K562 (cell line): ENCODE data around the gene PIAS3. TPM values are rescaled to one million over a fixed set of nuclear protein-coding genes. Genes with fewer than 3 reads are reported as not detected.

Source experiments
- BRD4 ChIP-seq: fragments of 200-600 bp; sonication (generic); IDR thresholded peaks from 2 replicates; pipeline ENCODE4 v1.6.1; 2017; ENCODE audit warnings: inconsistent platforms
- GTF2F1 ChIP-seq: IDR thresholded peaks from 2 replicates; pipeline ENCODE4 v1.6.1; 2011; ENCODE audit warnings: low read depth, low read length, improper control_type of control experiment
- KDM5B ChIP-seq: fragments of 200-600 bp; sonication (generic); IDR thresholded peaks from 2 replicates; pipeline ENCODE4 v1.6.1; 2012; ENCODE audit warnings: low read depth, mild to moderate bottlenecking, moderate library complexity, low read length, control low read depth, inconsistent platforms; ENCODE audit not compliant: insufficient replicate concordance
- KHSRP ChIP-seq: fragments of 450-650 bp; IDR thresholded peaks from 2 replicates; pipeline ENCODE4 v1.6.1; 2017
- MTA3 ChIP-seq: fragments of 450-650 bp; formaldehyde crosslinking; IDR thresholded peaks from 2 replicates; pipeline ENCODE4 v1.6.1; 2017; ENCODE audit warnings: mild to moderate bottlenecking, borderline replicate concordance
- POLR3A ChIP-seq: IDR thresholded peaks from 2 replicates; pipeline ENCODE4 v1.6.1; 2011; ENCODE audit warnings: borderline replicate concordance, mild to moderate bottlenecking, moderate library complexity; ENCODE audit not compliant: insufficient read length, insufficient read depth; ENCODE audit errors: extremely low read depth
- ZNF253 ChIP-seq: fragments of 250-450 bp; sonication (Bioruptor Pico); conservative IDR thresholded peaks from 2 replicates; pipeline ENCODE4 v1.6.1; 2021; ENCODE audit warnings: mild to moderate bottlenecking
- ZNF384 ChIP-seq: IDR thresholded peaks from 2 replicates; pipeline ENCODE4 v1.6.1; 2012; ENCODE audit warnings: low read depth, low read length, improper control_type of control experiment
- ZNF766 ChIP-seq: fragments of 200-800 bp; sonication (Bioruptor generic); conservative IDR thresholded peaks from 2 replicates; pipeline ENCODE4 v1.6.1; 2016; ENCODE audit warnings: missing genetic modification characterization, missing compliant biosample characterization
- polyA plus RNA-seq, 8 experiments: library from polyadenylated mRNA; depleted of rRNA in 4 of 8; stranded (reverse) in 5 of 8; unstranded in 3 of 8; fragments of >200 nt; fragmentation: Nextera tagmentation in 2 of 8; fragmentation: Illumina TruSeq in 1 of 8; extraction: Ambion mirVana in 2 of 8; extraction: Trizol in 1 of 8; gene quantifications; 2 replicates each; pipeline versions ENCODE4 v1.2.1 to v1.2.3, GENCODE V29; 2011 to 2014; ENCODE audit warnings: inconsistent platforms in 1 of 8, missing spikeins in 1 of 8
- total RNA-seq, 7 experiments: library from RNA; depleted of rRNA in 6 of 7; stranded (reverse); fragments of >200 nt in 6 of 7; fragmentation: Illumina TruSeq in 2 of 7; extraction: Trizol in 2 of 7; gene quantifications; 2 replicates each; pipeline versions ENCODE4 v1.2.1 to v1.2.3, GENCODE V29; 2011 to 2021; ENCODE audit warnings: low replicate concordance in 1 of 7
- TF ChIP-seq, protein P1 (sequence below): fragments of 450-650 bp; IDR thresholded peaks from 2 replicates; pipeline ENCODE4 v1.6.1; 2017; ENCODE audit warnings: antibody characterized with exemption, mild to moderate bottlenecking
- TF ChIP-seq, protein P2 (sequence below): sonication (generic); formaldehyde crosslinking; IDR thresholded peaks from 2 replicates; pipeline ENCODE4 v1.8.0; 2023; ENCODE audit warnings: mild to moderate bottlenecking, missing genetic modification reagents
- TF ChIP-seq, protein P3 (sequence below): fragments of 250-450 bp; sonication (Bioruptor Pico); IDR thresholded peaks from 2 replicates; pipeline ENCODE4 v1.6.1; 2021; ENCODE audit warnings: mild to moderate bottlenecking
- TF ChIP-seq, protein P4 (sequence below): fragments of 250-450 bp; sonication (Bioruptor Pico); IDR thresholded peaks from 2 replicates; pipeline ENCODE4 v1.4.0; 2020; ENCODE audit warnings: mild to moderate bottlenecking, moderate library complexity, borderline replicate concordance
- TF ChIP-seq, protein P5 (sequence below): sonication (generic); formaldehyde crosslinking; IDR thresholded peaks from 2 replicates; pipeline ENCODE4 v1.8.1; 2023; ENCODE audit warnings: mild to moderate bottlenecking, missing genetic modification reagents

PIAS3 gene
- total and polyA plus RNA-seq, 9 of the 15 experiments (the other 6 are each of a cell fraction or from before 2014, with no cell fraction given), result 1.1 to 25.6 (median 7.9) TPM

DNA sequence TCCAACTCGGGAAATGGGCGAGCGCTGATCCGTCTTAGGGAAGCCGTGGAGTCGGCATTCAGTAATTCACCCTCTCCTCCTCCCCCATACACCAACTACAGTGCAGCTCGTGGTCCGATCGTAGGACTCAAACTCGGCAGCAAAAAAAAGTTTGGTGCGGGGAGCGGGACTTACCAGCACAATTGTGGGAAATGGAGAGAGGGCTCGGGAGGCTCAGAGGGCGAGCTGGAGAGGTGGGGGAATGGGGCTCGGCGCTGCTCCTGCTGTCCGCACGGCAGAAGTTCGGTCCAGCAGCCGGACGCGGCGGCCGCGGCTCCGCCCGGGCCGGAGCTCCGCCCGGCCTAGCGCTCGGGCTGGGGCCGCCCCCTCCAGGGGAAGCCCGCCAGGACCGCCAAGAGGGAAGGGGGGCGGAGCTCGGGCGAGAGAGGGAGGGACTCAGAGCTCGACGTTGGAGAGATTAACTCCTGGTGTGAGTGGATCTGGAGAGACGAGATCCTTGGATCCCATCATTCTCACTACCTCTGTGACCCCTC, 676 bp upstream of the PIAS3 start (continued):
- TF ChIP-seq POLR3A (no peak), ZNF384 (no peak), GTF2F1 (no peak), KDM5B (peak; percentile 80), MTA3 (0 out of 2 replicates have a peak, but pooled peaks have one; percentile 35), KHSRP (no peak), ZNF766 (CRISPR knock-in tag) (no peak), BRD4 (no peak), ZNF253 (CRISPR knock-in tag) (no peak)
- TF ChIP-seq, protein P1, sequence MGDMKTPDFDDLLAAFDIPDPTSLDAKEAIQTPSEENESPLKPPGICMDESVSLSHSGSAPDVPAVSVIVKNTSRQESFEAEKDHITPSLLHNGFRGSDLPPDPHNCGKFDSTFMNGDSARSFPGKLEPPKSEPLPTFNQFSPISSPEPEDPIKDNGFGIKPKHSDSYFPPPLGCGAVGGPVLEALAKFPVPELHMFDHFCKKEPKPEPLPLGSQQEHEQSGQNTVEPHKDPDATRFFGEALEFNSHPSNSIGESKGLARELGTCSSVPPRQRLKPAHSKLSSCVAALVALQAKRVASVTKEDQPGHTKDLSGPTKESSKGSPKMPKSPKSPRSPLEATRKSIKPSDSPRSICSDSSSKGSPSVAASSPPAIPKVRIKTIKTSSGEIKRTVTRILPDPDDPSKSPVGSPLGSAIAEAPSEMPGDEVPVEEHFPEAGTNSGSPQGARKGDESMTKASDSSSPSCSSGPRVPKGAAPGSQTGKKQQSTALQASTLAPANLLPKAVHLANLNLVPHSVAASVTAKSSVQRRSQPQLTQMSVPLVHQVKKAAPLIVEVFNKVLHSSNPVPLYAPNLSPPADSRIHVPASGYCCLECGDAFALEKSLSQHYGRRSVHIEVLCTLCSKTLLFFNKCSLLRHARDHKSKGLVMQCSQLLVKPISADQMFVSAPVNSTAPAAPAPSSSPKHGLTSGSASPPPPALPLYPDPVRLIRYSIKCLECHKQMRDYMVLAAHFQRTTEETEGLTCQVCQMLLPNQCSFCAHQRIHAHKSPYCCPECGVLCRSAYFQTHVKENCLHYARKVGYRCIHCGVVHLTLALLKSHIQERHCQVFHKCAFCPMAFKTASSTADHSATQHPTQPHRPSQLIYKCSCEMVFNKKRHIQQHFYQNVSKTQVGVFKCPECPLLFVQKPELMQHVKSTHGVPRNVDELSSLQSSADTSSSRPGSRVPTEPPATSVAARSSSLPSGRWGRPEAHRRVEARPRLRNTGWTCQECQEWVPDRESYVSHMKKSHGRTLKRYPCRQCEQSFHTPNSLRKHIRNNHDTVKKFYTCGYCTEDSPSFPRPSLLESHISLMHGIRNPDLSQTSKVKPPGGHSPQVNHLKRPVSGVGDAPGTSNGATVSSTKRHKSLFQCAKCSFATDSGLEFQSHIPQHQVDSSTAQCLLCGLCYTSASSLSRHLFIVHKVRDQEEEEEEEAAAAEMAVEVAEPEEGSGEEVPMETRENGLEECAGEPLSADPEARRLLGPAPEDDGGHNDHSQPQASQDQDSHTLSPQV, result no peak
- TF ChIP-seq, protein P2, sequence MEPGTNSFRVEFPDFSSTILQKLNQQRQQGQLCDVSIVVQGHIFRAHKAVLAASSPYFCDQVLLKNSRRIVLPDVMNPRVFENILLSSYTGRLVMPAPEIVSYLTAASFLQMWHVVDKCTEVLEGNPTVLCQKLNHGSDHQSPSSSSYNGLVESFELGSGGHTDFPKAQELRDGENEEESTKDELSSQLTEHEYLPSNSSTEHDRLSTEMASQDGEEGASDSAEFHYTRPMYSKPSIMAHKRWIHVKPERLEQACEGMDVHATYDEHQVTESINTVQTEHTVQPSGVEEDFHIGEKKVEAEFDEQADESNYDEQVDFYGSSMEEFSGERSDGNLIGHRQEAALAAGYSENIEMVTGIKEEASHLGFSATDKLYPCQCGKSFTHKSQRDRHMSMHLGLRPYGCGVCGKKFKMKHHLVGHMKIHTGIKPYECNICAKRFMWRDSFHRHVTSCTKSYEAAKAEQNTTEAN (CRISPR knock-in tag), result no peak
- TF ChIP-seq, protein P3, sequence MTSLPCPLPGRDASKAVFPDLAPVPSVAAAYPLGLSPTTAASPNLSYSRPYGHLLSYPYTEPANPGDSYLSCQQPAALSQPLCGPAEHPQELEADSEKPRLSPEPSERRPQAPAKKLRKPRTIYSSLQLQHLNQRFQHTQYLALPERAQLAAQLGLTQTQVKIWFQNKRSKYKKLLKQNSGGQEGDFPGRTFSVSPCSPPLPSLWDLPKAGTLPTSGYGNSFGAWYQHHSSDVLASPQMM (CRISPR knock-in tag), result no peak
- TF ChIP-seq, protein P4, sequence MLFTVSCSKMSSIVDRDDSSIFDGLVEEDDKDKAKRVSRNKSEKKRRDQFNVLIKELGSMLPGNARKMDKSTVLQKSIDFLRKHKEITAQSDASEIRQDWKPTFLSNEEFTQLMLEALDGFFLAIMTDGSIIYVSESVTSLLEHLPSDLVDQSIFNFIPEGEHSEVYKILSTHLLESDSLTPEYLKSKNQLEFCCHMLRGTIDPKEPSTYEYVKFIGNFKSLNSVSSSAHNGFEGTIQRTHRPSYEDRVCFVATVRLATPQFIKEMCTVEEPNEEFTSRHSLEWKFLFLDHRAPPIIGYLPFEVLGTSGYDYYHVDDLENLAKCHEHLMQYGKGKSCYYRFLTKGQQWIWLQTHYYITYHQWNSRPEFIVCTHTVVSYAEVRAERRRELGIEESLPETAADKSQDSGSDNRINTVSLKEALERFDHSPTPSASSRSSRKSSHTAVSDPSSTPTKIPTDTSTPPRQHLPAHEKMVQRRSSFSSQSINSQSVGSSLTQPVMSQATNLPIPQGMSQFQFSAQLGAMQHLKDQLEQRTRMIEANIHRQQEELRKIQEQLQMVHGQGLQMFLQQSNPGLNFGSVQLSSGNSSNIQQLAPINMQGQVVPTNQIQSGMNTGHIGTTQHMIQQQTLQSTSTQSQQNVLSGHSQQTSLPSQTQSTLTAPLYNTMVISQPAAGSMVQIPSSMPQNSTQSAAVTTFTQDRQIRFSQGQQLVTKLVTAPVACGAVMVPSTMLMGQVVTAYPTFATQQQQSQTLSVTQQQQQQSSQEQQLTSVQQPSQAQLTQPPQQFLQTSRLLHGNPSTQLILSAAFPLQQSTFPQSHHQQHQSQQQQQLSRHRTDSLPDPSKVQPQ (CRISPR knock-in tag), result no peak
- TF ChIP-seq, protein P5, sequence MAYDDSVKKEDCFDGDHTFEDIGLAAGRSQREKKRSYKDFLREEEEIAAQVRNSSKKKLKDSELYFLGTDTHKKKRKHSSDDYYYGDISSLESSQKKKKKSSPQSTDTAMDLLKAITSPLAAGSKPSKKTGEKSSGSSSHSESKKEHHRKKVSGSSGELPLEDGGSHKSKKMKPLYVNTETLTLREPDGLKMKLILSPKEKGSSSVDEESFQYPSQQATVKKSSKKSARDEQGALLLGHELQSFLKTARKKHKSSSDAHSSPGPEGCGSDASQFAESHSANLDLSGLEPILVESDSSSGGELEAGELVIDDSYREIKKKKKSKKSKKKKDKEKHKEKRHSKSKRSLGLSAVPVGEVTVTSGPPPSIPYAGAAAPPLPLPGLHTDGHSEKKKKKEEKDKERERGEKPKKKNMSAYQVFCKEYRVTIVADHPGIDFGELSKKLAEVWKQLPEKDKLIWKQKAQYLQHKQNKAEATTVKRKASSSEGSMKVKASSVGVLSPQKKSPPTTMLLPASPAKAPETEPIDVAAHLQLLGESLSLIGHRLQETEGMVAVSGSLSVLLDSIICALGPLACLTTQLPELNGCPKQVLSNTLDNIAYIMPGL (CRISPR knock-in tag), result no peak
